Fibroblast of lung (primary cell): Measurements from ENCODE around the gene AGRN. TPM values are rescaled to one million over a fixed set of nuclear protein-coding genes. Genes with fewer than 3 reads are reported as not detected.
"Not testable (repeated sequence)": the region's sequence is repeated elsewhere in the genome, so short reads cannot be mapped to it uniquely, and the experiment has no call there.

Source experiments
- DNase-seq, 2 donors: peaks; one replicate each; pipeline versions ENCODE4 v3.0.0 to v3.0.0-alpha.2; 2010; ENCODE audit warnings: low read depth in 2 of 2
- H2AFZ ChIP-seq: 2 replicates; pipeline ENCODE4 v1.5.1; 2012; ENCODE audit warnings: low read length, control low read depth, inconsistent platforms
- H3K27ac ChIP-seq: 2 replicates; pipeline ENCODE4 v1.5.1; 2011; ENCODE audit warnings: low read length, control low read depth; ENCODE audit not compliant: insufficient read depth
- H3K27me3 ChIP-seq: 2 replicates; pipeline ENCODE4 v1.5.1; 2011; ENCODE audit warnings: mild to moderate bottlenecking, low read length; ENCODE audit not compliant: control insufficient read depth, insufficient read depth
- H3K36me3 ChIP-seq: 2 replicates; pipeline ENCODE4 v1.5.1; 2011; ENCODE audit warnings: low read length; ENCODE audit not compliant: control insufficient read depth, insufficient read depth
- H3K4me1 ChIP-seq: 2 replicates; pipeline ENCODE4 v1.5.1; 2011; ENCODE audit warnings: low read length; ENCODE audit not compliant: control insufficient read depth, insufficient read depth; ENCODE audit errors: extremely low read depth
- H3K4me2 ChIP-seq: 2 replicates; pipeline ENCODE4 v1.5.1; 2011; ENCODE audit warnings: low read length, control low read depth; ENCODE audit not compliant: insufficient read depth; ENCODE audit errors: extremely low read depth
- H3K4me3 ChIP-seq, 4 experiments: fragments of 200-600 bp in 1 of 4; sonication (generic) in 1 of 4; replicated peaks in 1 of 4; 2 replicates each; pipeline ENCODE4 v1.5.1; 2011 to 2016; ENCODE audit warnings: low read length in 4 of 4, low read depth in 3 of 4, mild to moderate bottlenecking in 3 of 4, control low read depth in 2 of 4, inconsistent platforms in 1 of 4, mixed read lengths in 1 of 4; ENCODE audit not compliant: insufficient read depth in 1 of 4; ENCODE audit errors: control extremely low read depth in 1 of 4
- H3K79me2 ChIP-seq: 2 replicates; pipeline ENCODE4 v1.5.1; 2012; ENCODE audit warnings: mild to moderate bottlenecking, low read length, inconsistent platforms; ENCODE audit not compliant: control insufficient read depth, insufficient read depth
- H3K9ac ChIP-seq: 2 replicates; pipeline ENCODE4 v1.5.1; 2011; ENCODE audit warnings: mild to moderate bottlenecking, low read length, control low read depth; ENCODE audit not compliant: insufficient read depth
- H3K9me3 ChIP-seq: 2 replicates; pipeline ENCODE4 v1.5.1; 2012; ENCODE audit warnings: low read depth, low read length; ENCODE audit not compliant: control insufficient read depth, insufficient read depth
- H4K20me1 ChIP-seq: 2 replicates; pipeline ENCODE4 v1.5.1; 2011; ENCODE audit warnings: low read length; ENCODE audit not compliant: control insufficient read depth, insufficient read depth; ENCODE audit errors: extremely low read depth
- EZH2 ChIP-seq: IDR thresholded peaks from 2 replicates; pipeline ENCODE4 v1.5.1; 2012; ENCODE audit warnings: low read length, control low read depth, mild to moderate bottlenecking; ENCODE audit errors: missing control alignments
- polyA plus RNA-seq, 2 donors: library from polyadenylated mRNA; depleted of rRNA in 1 of 2; stranded (reverse) in 1 of 2; unstranded in 1 of 2; fragments of >200 nt; gene quantifications; 2 replicates each; pipeline ENCODE4 v1.2.1, GENCODE V29; 2011 to 2012; ENCODE audit warnings: missing spikeins in 1 of 2
- total RNA-seq: library from RNA; depleted of rRNA; stranded (reverse); fragments of >200 nt; gene quantifications from 2 replicates; pipeline ENCODE4 v1.2.1, GENCODE V29; 2014
- TF ChIP-seq, protein P1 (sequence below), 2 donors: IDR thresholded peaks in 1 of 2; conservative IDR thresholded peaks in 1 of 2; 1 replicate in 1 of 2; 2 replicates in 1 of 2; pipeline ENCODE4 v1.5.1; 2011 to 2012; ENCODE audit warnings: low read length in 2 of 2, control low read depth in 1 of 2, inconsistent platforms in 1 of 2, low read depth in 1 of 2, mild to moderate bottlenecking in 1 of 2

AGRN gene
- total and polyA plus RNA-seq, 2 donors (not counting 1 experiment from before 2014, with no cell fraction given), result 20.7 to 50.9 TPM

DNA sequence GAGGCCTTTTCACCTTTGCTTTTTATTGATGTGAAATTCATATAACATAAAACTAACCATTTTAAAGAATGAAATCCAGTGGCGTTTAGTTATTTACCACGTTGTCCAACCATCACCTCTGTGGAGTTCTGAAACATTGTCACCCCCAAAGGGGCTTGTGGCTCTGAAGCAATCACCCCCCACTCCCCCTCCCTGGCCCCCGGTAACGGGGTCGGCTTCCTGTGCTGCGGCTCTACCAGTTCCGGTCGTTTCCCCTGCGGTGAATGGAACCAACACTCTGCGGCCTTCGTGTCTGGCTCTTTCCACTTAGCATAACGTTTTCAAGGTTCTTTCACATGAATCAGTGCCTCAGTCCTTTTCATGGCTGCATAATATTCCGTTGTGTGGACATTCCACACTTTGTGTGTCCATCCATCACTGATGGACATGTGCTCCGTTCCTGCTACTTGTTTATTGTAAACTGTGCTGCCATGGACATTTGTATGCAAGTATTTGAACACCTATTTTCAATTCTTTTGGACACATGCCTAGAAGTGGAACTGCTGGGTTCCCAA, 8.4 kb upstream of the AGRN start:
- no peak overlapping the region for H3K4me3 ChIP-seq
- no peaks in the 10 kb centered on the region for H3K27me3 ChIP-seq
- H2AFZ ChIP-seq, result no peak overlapping the region
- H3K36me3 ChIP-seq, result no peaks in the 10 kb centered on the region
- TF ChIP-seq, protein P1, sequence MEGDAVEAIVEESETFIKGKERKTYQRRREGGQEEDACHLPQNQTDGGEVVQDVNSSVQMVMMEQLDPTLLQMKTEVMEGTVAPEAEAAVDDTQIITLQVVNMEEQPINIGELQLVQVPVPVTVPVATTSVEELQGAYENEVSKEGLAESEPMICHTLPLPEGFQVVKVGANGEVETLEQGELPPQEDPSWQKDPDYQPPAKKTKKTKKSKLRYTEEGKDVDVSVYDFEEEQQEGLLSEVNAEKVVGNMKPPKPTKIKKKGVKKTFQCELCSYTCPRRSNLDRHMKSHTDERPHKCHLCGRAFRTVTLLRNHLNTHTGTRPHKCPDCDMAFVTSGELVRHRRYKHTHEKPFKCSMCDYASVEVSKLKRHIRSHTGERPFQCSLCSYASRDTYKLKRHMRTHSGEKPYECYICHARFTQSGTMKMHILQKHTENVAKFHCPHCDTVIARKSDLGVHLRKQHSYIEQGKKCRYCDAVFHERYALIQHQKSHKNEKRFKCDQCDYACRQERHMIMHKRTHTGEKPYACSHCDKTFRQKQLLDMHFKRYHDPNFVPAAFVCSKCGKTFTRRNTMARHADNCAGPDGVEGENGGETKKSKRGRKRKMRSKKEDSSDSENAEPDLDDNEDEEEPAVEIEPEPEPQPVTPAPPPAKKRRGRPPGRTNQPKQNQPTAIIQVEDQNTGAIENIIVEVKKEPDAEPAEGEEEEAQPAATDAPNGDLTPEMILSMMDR (conservative IDR thresholded peaks at IDR 0.05 in 1 of 2, IDR thresholded peaks at IDR 0.05 in 1 of 2; ENCODE audit: low read depth in 1 of 2, low read length in 2 of 2), result no peak
- no peak for TF ChIP-seq EZH2
- no peak overlapping the region for H3K27ac ChIP-seq
- no peaks in the 10 kb centered on the region for H4K20me1 ChIP-seq
- no peaks in the 10 kb centered on the region for H3K79me2 ChIP-seq
- H3K9me3 ChIP-seq, result no peaks in the 10 kb centered on the region
- DNase-seq, result no peak
- H3K4me2 ChIP-seq, result no peak overlapping the region
- no peak overlapping the region for H3K9ac ChIP-seq
- H3K4me1 ChIP-seq, result peaks cover 3% of the 10 kb centered on the region

DNA sequence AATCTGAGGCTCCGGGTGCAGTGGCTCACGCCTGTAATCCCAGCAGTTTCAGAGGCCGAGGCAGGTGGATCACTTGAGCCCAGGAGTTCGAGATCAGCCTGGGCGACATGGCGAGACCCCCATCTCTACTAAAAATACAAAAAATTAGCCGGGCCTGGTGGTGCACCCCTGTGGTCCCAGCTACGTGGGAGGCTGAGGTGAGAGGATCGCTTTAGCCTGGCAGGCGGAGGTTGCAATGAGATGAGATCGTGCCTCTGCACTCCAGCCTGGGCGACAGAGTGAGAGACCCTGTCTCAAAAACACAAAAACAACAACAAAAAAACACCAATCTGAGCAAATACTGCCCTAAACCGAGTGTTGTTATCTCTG, 7.2 kb upstream of the AGRN start:
- H3K9me3 ChIP-seq, H3K36me3 ChIP-seq, H4K20me1 ChIP-seq, H3K4me1 ChIP-seq, H3K79me2 ChIP-seq, DNase-seq, H3K27me3 ChIP-seq: not testable (repeated sequence)
- Histone ChIP-seq H3K4me3 (peak overlapping the region; percentile 40 to 89 (median 88)), H3K27ac (peak overlapping the region; percentile 89), H2AFZ (peak overlapping the region; percentile 81), H3K9ac (peak overlapping the region; percentile 1), H3K4me2 (peak overlapping the region; percentile 18)

DNA sequence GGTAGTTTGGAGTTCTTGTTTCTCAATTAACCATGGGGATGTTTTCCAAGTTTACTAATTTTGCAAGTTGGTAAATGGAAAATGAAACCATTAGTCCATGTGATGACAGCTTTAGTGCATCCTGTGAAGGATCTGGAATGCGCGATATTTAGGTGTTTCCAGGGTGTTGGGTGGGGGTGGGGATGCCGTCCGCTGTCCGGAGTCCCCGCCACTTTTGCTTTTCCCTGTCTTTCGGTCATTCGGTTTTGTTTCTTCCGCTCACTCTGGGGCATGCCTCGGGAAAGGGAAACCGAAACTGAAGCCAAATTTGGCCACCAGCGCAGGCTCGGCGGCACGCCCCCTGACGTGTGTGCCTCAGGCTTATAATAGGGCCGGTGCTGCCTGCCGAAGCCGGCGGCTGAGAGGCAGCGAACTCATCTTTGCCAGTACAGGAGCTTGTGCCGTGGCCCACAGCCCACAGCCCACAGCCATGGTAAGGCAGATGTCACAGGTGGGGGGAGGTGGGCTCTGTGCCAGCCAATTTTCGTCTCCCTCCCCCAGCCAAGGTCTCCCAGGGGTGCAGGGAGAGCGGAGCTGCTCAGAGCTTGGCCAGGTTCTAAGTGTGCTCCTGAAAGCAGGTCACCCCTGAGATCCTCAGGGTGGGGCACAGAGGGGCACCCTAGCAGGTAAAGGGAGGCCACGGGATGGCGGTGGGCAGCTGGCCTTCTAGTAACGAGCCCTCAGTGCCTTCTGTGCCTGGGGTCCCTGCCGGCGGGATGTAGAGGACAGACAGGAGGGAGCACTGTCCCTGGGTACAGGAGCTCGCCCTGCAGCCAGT, 6.6 kb upstream of the AGRN start, which contains the start of gene ISG15:
Gene ISG15 (plus strand): TSS at position 393 of the 817 bp plus-strand sequence. CDS start 77 bp downstream, at position 470.
- H3K36me3 ChIP-seq, result no peaks in the 10 kb centered on the region
- peak within 1 kb of the TSS; percentile 82 for H2AFZ ChIP-seq
- TF ChIP-seq, protein P1 (conservative IDR thresholded peaks at IDR 0.05 in 1 of 2, IDR thresholded peaks at IDR 0.05 in 1 of 2; ENCODE audit: low read depth in 1 of 2, low read length in 2 of 2), result no peak
- TF ChIP-seq EZH2, result no peak

More for the DNA sequence above, 6.6 kb upstream of the AGRN start, which contains the start of gene ISG15:
- Histone ChIP-seq H3K4me1 (peaks cover 3% of the 10 kb centered on the region), H3K4me3 (peak within 1 kb of the TSS; percentile 40 to 89 (median 88)), H3K27me3 (no peaks in the 10 kb centered on the region), H3K79me2 (no peaks in the 10 kb centered on the region), H3K9me3 (no peaks in the 10 kb centered on the region), H3K27ac (peak within 1 kb of the TSS; percentile 89), H3K4me2 (peak within 1 kb of the TSS; percentile 99), H4K20me1 (no peaks in the 10 kb centered on the region), H3K9ac (peak within 1 kb of the TSS; percentile 79)
- peak; percentile 83 to 85 for DNase-seq
